SH-SY5Y (cell line): ENCODE measurements around the gene CSTF2.

ENCODE experiments used
- GATA2 ChIP-seq: IDR thresholded peaks from 2 replicates; pipeline ENCODE4 v1.6.1; 2011; ENCODE audit warnings: mild to moderate bottlenecking, low read depth, low read length
- GATA3 ChIP-seq: IDR thresholded peaks from 2 replicates; pipeline ENCODE4 v1.6.1; 2011; ENCODE audit warnings: low read depth, mild to moderate bottlenecking, low read length, moderate library complexity

CSTF2 gene, protein sequence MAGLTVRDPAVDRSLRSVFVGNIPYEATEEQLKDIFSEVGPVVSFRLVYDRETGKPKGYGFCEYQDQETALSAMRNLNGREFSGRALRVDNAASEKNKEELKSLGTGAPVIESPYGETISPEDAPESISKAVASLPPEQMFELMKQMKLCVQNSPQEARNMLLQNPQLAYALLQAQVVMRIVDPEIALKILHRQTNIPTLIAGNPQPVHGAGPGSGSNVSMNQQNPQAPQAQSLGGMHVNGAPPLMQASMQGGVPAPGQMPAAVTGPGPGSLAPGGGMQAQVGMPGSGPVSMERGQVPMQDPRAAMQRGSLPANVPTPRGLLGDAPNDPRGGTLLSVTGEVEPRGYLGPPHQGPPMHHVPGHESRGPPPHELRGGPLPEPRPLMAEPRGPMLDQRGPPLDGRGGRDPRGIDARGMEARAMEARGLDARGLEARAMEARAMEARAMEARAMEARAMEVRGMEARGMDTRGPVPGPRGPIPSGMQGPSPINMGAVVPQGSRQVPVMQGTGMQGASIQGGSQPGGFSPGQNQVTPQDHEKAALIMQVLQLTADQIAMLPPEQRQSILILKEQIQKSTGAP

DNA sequence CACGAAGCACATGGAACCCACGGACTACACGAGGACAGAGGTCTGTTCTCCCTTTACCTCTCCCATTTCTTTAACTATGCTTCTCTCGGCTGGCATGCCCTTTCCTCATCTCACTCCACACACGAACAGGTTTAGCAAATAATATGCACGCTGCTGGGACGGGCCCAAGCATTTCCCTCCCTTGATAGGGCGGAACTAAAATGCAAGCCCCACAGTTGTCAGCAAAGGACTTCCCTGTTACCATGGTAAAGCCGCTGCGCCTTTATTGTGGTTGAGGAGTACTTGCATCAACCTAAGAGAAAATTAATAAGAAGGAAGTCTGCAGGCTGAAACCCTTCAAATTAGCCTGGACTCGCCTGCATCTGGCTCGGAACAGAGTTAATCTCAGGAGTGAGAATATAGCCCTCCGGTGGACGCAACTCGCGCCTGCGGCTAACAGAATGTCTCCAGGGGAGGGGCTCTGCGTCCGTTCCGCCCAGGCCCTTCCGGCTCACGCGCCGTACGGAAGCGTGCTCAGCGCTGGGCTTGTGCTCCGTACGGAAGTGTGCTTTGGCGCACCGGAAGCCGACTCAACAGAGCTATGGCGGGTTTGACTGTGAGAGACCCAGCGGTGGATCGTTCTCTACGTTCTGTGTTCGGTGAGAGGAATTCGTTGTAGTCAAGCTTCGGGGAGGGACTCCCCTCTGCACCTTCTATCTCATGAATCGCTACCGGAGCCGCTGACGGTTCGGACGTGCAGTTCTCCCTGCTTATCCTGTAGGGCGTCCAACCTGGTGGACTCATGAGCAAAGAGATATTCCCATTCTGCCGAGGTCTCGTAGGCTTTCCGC is at the start of gene CSTF2:
CSTF2 (plus strand) TSS at position 555 of the 830 bp plus-strand sequence; CDS start at position 581, 26 bp downstream.
- TF ChIP-seq GATA3: no peak
- no peak for TF ChIP-seq GATA2

DNA sequence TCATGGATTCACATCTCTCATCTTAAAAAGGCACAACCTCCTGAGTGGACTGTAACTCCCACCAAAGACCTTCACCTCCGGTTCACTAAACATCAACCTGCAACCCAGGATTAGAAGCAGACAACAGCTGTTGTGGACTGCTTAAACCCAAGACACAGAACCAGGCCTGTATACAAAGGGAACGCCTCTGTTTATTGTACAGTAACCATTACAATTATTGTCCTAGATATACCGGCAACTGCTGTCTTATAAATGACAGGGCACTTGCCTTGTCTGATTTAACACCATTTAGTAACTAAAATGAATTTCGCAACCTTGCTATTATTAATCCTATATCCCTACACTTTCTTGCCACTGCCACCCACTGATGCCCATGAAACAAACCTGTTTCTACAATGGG is 22.8 kb upstream of the CSTF2 start:
- no peak for TF ChIP-seq GATA2
- TF ChIP-seq GATA3: no peak

DNA sequence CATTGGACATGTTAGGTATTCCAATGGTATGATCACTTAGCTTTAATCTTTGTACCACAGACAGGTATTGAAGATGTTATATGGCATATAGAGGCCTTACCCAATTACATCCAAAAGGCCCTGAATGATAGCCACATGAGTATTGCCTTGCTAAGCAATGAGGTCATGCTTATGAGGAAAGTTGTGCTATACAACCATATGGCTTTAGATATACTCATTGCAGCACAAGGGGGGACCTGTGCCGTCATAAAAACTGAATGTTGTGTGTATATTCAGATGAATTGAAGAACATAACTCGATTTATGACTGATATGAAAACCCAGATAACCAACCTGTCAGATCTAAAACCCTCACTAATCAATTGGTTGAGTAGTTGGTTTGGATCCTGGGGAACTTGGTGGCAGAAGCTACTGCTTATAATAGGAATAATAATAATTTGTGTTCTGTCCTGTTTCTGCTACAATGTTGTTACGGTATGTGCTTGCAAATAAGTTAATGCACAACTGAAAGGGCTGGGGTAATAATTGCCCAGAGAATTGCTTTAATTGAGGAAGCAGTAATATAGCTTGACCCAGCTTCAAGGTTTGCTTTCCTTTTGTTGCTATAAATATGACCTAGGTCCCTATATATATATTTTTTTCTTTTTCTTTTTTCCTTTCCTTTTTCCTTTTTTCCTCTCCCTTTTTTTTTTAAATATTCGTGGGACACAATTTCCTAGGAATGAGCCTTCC is 21.5 kb upstream of the CSTF2 start:
- TF ChIP-seq GATA3 (no peak), GATA2 (no peak)

DNA sequence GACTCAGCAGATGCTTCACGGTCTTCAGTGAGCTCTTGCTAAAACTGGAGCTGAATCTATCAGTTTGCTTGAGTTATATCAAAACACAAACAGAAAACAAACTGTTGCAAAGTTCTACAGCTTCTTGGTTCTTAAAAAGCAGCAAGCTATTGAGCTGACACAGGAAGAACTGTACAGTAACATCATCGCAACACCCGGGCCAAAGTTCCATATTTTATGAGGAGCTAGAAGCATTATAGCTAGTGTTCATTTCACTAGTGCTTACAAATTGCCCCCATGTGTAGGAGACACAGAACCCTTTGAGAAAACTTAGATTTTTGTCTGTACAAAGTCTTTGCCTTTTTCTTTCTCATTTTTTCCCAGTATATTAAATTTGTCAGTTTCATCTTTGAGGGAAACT is 17.3 kb upstream of the CSTF2 start:
- TF ChIP-seq GATA3 (no peak), GATA2 (no peak)

DNA sequence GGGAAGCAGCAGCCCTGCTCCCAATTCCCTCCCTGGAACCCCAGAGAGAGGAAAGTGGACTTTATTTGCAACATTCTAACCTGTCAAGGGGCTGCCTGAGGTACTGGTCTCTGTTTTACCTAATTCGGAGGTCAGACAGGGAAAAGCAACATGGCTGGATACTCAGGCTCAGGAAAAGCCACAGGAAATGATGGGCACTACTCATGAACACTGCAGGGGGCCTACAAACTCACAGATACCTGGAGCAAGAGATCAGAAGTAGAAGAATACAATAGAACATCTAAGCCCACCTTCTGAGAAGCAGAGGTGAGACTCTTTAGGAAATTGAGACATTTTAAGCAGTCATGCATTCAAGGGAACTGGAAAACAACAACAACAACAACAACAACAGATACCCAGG is 15.4 kb upstream of the CSTF2 start:
- TF ChIP-seq GATA2 (no peak), GATA3 (no peak)

DNA sequence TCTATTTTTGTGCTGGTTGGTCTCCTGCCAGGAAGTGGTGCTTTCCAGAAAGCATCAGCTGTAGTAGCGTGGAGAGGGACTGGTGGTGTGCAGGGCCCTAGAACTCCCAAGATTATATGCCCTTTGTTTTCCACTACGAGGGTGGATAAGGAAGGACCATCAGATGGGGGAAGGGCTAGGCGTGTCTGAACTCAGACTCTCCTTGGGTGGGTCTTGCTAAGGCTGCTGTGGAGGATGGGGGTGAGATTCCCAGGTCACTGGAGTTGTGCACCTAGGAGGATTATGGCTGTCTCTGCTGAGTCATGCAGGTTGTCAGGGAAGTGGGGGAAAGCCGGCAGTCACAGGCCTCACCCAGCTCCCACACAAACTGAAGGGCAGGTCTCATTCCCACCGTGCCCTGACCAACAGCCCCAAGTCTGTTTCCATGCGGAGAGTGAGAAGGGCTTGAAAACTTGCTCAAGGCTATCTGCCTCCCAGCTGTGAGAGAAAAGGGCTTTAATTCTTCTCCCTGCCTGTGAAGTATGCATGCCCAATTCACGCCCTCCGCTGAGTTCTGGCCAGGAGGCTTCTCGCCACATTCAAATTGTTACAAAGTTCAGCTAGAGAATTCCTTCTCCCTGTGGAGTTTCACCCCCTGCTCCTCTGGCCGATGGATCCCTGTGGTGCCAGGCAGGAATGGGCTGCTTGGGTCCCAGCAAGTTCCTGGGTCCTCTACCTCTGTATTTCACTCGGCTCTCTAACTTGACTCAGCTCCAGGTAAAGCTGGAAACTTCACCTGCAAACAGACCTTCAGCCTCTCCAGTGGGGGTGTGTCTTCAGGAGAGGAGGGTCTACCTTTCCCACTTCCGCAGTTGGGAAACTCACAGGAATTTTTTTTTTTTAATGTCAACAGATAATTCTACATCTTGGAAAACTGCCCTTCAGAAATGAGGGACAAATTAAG is 7.7 kb upstream of the CSTF2 start:
- TF ChIP-seq GATA2: no peak

DNA sequence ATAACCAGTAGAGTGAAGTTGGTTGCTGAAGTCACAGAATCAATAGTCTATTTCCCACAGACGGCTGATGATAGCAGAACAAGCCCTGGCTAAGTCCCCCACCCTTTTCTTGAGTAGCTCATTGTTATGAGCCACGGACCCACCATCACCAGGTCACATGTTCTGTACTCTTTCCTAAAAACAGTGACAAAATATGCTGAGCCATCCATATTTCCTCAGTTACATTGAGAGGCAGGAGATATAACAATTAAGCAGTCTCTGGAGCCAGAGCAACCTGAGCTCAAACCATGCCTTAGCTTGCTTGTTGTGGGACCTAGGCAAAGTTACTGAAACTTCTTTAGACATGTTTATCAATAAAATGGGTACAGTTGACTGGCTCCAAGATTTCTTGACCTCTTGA is 2.9 kb upstream of the CSTF2 start:
- no peak for TF ChIP-seq GATA3
- no peak for TF ChIP-seq GATA2

DNA sequence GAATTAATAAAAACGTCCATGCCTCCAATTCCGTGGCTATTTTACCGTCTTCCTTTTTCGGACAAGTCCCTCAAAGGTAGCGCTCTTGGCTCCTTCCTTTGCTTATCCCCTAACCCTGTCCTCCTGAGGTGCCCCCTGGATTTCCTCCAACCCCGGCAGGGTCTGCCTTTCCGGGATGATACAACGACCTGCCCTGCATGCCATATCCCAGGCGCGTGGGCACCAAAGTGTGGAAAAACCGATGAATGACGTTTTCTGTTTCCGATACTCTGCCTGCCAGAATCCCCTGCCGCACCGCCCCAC is 706 bp upstream of the CSTF2 start:
- TF ChIP-seq GATA2 (no peak), GATA3 (no peak)

DNA sequence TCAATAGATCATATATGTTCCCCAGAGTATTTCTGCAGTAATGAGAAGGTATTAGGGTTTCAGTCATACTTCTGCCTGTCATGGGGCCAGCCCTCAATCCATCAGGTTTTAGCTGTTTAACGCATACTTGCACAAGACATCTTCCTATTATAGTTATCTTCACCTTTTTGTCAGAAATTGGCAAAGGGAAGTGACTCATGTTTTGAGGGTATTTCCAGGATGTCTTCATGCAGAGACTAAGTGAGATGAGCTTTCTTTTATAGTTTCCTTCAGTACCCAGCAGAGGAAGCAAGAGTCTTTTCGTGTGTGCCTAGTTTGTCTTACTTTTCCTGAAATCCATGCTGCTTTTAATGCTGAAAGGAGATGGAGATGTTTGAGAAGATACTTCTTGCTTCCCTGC is 9.5 kb downstream of the CSTF2 start:
- TF ChIP-seq GATA3 (no peak), GATA2 (no peak)

DNA sequence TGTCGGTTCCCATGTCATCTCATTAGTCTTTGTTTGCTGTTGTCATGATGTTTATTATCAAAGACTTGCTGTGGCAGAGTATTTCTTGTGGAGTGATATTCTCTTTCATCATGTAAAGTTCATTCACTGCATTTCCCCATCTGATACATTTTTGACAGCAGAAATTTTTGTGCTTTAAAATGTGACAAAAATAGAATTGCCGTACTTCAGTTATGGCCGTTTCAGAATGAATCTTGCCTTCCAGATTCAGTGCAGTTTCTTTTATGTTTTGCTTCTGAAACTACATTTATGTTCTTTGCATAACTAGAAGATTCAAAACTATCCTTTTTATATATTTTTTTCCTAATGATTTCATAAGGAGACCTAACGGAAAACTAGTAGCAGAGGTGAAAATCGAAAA is 10.0 kb downstream of the CSTF2 start:
- TF ChIP-seq GATA2 (no peak), GATA3 (no peak)

DNA sequence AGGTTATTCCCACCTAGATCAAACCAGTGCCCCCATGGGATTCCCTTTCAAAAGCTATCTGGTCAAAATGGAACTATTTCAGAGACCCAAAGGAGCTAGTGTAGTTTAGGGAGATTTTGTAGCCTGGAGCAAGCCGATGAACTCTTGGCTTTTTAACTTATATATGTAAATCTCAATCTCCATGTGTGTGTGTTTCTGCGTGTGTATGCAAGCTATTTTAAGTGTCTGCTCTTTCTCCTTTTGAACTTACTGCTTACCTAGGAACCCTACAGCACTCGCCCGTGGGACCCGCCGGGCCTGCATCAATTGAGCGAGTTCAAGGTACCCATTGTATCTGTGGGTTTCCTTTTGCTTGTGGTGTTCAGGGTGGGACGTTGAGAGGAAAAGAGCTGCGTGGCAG is 10.4 kb downstream of the CSTF2 start:
- no peak for TF ChIP-seq GATA2
- no peak for TF ChIP-seq GATA3

DNA sequence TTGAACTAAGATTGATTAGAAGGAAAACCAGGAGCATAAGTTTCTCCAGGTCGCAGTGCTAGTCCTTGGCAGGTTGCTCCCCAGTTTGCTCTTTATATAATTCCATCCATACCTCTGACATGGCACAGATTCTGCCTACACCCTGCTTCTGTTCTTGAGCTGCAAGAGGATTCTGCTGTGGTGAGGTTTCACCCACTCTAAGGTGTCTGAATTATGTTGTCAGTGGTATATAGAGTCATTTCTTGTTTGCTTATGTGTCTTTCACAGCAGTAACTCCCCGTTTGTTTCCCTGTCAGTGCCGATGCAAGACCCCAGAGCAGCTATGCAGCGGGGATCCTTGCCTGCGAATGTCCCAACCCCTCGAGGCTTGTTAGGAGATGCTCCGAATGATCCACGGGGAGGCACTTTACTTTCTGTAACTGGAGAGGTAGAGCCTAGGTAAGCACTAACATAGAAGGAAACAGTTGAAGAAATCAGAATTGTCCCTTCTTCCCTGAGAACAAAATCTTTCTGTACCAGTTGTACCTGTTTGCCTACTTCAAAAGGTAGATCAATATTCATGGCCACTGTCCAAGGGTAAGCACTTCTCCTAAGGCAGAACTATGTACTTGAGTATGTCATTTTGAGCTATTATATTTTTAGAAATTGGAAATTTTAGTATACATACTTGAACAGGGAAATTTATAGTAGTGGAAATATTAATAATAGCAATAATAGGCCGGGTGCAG is 11.2 kb downstream of the CSTF2 start:
- no peak for TF ChIP-seq GATA2
- no peak for TF ChIP-seq GATA3

DNA sequence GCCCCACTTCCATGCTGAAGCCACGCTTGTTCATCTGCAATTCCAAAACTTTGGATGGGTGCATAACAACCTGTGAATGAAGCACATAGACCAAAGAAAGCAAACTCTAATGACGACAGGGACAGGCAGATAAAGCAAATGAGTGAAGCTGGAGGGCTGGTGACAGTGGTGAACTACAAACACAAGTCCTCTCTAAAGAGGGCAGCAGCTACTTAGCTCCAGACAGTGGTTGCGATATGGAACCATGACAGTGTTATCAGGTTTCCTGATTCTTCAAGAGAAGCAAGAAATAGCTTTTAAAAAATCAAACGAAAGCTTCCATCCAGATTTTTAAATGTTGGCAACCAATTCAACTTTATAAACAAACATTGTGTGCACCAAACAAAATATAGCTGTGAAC is 30.1 kb downstream of the CSTF2 start:
- TF ChIP-seq GATA2 (no peak), GATA3 (no peak)
